GM12874 (cell line): ENCODE measurements around the gene CIRBP.

Source experiments
- TF ChIP-seq, protein P1 (sequence below): IDR thresholded peaks from 2 replicates; pipeline ENCODE4 v1.5.1; 2011; ENCODE audit warnings: low read depth, mild to moderate bottlenecking, control low read depth, low read length, moderate library complexity; ENCODE audit not compliant: insufficient read depth

CIRBP gene

DNA sequence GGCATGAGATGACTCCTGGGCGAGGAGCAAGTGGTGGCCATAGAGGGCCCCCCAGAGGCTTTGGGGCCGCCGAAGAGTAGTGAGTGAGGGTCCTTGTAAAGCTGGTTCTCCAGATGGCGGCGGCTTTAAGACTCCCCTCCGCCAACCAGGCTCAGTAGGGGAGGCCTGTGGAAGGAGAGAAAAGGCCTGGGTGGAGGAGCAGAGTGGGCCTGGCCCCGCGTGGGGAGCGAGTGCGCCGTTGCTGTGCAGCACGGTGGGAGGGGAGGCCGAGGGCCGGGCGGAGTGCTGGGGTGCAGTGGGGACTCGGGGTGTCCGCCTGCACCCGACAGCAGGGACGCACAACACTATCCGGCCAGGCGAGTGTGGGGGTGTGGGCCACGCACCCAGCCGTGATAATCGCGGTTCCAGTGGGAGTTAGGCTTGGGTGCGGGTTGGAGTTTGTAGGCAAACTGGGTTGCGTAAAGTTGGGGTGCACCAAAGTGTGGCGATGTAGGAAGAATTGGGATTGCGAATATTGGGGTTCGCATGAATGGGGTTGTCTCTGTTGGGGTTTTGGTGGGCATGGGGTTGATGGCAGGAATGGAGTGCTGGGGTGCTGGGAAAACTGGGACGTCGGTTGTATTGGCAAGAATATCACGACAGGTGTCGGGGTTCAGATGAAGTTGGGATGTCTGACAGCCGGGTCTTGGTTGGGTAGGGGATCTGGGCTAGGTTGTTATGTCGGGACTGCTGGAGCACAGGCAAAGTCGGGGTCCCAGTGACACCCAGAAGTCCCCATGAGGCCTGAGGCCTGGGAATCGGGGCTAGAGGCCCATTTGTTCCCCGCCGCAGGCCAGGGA lies 687 bp upstream of the CIRBP start:
- TF ChIP-seq, protein P1, sequence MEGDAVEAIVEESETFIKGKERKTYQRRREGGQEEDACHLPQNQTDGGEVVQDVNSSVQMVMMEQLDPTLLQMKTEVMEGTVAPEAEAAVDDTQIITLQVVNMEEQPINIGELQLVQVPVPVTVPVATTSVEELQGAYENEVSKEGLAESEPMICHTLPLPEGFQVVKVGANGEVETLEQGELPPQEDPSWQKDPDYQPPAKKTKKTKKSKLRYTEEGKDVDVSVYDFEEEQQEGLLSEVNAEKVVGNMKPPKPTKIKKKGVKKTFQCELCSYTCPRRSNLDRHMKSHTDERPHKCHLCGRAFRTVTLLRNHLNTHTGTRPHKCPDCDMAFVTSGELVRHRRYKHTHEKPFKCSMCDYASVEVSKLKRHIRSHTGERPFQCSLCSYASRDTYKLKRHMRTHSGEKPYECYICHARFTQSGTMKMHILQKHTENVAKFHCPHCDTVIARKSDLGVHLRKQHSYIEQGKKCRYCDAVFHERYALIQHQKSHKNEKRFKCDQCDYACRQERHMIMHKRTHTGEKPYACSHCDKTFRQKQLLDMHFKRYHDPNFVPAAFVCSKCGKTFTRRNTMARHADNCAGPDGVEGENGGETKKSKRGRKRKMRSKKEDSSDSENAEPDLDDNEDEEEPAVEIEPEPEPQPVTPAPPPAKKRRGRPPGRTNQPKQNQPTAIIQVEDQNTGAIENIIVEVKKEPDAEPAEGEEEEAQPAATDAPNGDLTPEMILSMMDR: no peak

DNA sequence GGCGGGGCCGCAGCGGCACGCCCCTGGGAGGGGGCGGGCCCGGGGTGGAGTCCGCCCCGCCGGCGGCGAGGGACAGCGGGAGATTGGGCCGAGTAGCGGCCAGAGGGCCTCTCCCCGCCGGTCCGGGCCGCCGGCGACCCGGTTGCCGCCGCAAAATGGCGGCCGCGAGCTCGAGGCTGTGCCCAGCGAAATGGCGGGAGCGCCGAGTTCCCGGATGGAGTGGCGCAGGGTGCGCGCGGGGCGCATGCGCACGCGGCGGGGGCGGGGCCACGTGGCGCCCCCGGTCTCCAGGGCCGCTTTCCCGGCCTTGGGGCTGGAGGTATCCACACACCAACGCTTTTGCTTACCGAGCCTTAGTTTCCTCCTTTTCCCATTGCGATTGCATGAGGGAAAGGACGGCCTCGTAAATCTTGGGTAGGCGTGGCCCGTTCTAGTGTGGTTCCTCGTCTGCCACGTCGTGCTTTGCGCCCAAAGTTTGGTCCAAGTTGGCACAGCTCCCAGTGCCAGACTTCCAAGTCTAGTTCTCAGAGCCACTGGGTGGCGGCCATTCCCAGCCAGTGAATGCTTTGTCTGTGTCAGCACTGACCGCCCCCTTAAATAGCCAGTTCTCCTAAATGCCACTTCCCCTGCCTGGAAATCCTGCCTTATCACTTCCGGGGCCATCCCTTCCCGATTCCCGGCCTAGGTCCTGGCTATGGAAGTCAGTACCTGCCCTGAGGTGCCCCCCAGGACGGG lies 513 bp downstream of the CIRBP start:
- TF ChIP-seq, protein P1: no peak

DNA sequence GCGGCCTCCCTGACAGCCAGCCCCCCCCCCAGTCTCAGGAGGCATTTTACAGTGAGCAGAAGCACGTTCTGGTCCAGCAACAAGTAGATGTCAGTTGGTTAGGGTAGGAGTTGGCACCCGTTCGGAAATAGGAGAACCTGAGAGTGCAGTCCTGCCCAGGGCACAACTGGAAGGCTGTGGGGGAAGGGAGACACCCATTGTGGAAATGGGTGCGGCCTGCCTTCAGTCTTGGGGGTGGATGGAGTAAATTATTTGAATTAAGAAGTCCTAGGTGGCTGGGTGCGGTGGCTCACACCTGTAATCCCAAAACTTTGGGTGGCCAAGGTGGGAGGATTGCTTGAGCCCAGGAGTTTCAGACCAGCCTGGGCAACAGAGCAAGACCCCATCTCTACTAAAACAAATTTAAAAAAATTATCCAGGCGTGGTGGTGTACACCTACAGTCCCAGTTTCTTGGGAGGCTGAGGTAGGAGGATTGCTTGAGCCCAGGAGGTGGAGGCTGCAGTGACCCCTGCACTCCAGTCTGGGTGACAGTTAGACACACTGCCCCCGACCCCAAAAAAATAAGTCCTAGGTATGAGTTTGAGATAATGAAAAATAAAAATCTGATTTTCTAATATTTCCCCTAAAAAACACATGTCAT lies 1.2 kb downstream of the CIRBP start:
- TF ChIP-seq, protein P1: no peak

DNA sequence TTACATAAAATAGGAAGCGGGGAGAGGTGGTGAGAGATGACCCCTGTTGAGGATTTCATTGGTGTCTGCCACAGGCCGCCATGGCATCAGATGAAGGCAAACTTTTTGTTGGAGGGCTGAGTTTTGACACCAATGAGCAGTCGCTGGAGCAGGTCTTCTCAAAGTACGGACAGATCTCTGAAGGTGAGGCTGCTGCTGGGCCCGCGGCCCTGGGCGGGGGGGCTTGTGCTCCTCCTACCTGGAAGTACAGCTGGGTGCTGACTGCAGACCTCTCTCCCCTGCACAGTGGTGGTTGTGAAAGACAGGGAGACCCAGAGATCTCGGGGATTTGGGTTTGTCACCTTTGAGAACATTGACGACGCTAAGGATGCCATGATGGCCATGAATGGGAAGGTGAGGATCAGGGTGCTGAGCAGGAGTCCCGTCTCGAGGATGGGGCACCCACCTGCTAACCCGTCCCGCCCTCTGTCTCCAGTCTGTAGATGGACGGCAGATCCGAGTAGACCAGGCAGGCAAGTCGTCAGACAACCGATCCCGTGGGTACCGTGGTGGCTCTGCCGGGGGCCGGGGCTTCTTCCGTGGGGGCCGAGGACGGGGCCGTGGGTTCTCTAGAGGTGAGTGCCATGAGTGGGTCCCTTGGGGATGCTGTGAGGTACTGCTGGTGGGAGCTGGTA lies 1.9 kb downstream of the CIRBP start:
- TF ChIP-seq, protein P1: no peak

DNA sequence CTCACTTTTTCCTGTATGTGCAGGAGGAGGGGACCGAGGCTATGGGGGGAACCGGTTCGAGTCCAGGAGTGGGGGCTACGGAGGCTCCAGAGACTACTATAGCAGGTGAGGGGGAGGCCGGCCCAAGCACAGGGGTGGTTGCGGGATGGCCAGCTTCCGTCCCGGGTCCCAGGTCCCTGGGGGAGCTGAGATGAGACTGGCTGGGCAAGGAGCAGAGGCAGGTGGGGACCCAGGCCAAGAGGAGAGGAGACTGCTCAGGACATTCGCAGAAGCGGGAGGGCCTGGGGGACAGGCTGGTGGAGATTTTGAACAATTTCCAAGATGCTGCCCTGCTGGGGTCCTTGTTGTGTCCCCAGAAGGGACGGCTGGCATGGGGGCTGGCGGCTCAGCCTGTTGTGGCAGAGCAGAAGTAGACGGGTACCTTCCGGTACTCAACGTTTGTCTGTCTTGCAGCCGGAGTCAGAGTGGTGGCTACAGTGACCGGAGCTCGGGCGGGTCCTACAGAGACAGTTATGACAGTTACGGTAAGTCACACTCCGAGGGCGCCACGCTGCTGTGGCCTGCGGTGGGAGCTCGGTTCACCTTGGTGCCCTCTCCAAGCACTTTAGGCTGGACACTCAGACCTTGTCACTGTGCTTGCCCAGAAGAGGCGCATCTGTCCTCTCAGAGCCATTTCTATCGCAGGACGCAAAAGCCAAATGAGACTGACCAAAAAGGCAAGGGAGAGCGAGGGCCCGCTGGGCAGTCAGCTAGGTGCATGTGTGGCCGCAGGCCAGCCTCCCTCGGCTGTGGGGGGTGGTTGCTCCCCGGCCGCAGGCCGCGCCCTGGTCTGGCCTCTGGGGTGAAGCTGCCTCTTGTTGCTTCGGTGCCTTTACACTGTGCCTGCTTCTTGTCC lies 2.6 kb downstream of the CIRBP start:
- TF ChIP-seq, protein P1: no peak

DNA sequence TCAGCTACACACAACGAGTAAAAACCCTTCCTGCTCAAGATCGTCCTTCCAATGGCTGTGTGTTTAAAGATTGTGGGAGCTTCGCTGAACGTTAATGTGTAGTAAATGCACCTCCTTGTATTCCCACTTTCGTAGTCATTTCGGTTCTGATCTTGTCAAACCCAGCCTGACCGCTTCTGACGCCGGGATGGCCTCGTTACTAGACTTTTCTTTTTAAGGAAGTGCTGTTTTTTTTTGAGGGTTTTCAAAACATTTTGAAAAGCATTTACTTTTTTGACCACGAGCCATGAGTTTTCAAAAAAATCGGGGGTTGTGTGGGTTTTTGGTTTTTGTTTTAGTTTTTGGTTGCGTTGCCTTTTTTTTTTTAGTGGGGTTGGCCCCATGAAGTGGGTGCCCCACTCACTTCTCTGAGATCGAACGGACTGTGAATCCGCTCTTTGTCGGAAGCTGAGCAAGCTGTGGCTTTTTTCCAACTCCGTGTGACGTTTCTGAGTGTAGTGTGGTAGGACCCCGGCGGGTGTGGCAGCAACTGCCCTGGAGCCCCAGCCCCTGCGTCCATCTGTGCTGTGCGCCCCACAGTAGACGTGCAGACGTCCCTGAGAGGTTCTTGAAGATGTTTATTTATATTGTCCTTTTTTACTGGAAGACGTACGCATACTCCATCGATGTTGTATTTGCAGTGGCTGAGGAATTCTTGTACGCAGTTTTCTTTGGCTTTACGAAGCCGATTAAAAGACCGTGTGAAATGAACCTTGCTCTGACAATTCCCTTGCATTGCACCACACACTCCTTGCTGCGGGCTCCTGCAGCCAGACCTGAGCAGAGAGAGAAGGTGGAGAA lies 3.5 kb downstream of the CIRBP start:
- TF ChIP-seq, protein P1: no peak
